Measurements from ENCODE around the gene ALG10B. TPM values are rescaled to one million over a fixed set of nuclear protein-coding genes. Genes with fewer than 3 reads are reported as not detected.
"Not testable (repeated sequence)": the region's sequence is repeated elsewhere in the genome, so short reads cannot be mapped to it uniquely, and the experiment has no call there.

The ALG10B gene
- total RNA-seq, 1 experiment from 2014 or later = 3.3 TPM

DNA sequence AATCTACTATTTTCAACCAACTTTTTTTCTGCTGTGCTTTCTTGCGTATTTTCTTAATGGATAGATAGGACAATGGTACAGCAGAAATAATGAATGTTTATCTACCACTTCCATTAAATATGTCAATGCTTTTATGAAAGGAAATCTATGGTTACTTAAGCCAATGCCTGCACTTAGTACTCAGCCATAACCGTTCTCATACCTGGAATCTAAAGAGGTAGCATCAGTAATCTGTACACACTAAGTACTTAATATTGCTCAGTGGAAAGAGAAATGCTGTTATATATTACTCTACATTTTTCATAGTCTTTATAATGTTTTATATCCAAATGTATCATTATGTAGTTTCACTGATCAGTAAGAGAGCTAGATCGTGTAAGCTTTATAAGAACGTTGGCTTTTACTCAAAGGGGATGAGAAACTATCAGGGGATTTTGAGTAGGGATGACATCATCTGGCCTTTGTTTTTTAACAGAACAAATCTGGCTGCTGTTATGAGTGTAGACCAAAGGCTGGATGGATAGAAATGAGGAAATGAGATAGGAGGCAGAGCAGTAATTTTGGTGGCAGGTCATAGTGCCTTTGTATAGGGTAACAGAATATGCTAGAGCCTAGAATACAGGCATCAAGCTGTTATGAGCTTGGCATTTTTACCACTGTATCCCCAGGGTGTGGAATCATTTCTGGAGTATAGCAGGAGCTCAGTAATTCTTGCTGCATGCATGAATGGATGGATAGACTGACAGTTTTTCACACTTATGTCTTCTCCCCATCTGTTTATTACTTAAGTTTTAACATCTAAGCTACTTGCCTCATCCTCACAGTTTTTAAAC, 34.0 kb downstream of the ALG10B start:
- Mint-ChIP-seq H3K4me3 (no peak overlapping the region), H3K36me3 (peaks cover 30% of the 10 kb centered on the region), H3K4me1 (peaks cover 13% of the 10 kb centered on the region), H3K27ac (no peak overlapping the region), H3K9me3 (peaks cover 48% of the 10 kb centered on the region), H3K27me3 (ENCODE audit: low read depth) (no peaks in the 10 kb centered on the region; the same call in 1 of the 2 replicates)
- DNase-seq (ENCODE audit: low spot score) (no peak), ATAC-seq (no peak)
- ChIA-PET CTCF (no interaction called here), POLR2A (no interaction called here)
- no peak for TF ChIP-seq NR1H2 (CRISPR knock-in tag; IDR thresholded peaks at IDR 0.05)
- no peak for TF ChIP-seq ZNF423 (CRISPR knock-in tag; IDR thresholded peaks at IDR 0.05)
- TF ChIP-seq ZNF671 (CRISPR knock-in tag; IDR thresholded peaks at IDR 0.05) = no peak
- TF ChIP-seq, protein P1, sequence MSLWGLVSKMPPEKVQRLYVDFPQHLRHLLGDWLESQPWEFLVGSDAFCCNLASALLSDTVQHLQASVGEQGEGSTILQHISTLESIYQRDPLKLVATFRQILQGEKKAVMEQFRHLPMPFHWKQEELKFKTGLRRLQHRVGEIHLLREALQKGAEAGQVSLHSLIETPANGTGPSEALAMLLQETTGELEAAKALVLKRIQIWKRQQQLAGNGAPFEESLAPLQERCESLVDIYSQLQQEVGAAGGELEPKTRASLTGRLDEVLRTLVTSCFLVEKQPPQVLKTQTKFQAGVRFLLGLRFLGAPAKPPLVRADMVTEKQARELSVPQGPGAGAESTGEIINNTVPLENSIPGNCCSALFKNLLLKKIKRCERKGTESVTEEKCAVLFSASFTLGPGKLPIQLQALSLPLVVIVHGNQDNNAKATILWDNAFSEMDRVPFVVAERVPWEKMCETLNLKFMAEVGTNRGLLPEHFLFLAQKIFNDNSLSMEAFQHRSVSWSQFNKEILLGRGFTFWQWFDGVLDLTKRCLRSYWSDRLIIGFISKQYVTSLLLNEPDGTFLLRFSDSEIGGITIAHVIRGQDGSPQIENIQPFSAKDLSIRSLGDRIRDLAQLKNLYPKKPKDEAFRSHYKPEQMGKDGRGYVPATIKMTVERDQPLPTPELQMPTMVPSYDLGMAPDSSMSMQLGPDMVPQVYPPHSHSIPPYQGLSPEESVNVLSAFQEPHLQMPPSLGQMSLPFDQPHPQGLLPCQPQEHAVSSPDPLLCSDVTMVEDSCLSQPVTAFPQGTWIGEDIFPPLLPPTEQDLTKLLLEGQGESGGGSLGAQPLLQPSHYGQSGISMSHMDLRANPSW (CRISPR knock-in tag; conservative IDR thresholded peaks at IDR 0.05; ENCODE audit: low read depth) = no peak
- TF ChIP-seq JUN (CRISPR knock-in tag; IDR thresholded peaks at IDR 0.05) = no peak
- TF ChIP-seq TEAD1 (CRISPR knock-in tag; IDR thresholded peaks at IDR 0.05) = no peak
- TF ChIP-seq NR2C2 (CRISPR knock-in tag; IDR thresholded peaks at IDR 0.05) = no peak
- TF ChIP-seq NFYB (CRISPR knock-in tag; conservative IDR thresholded peaks at IDR 0.05; ENCODE audit: low read depth) = no peak
- no peak for TF ChIP-seq CTCF (IDR thresholded peaks at IDR 0.05)
- no peak for TF ChIP-seq ZNF138 (CRISPR knock-in tag; conservative IDR thresholded peaks at IDR 0.05)
- no peak for TF ChIP-seq ZNF317 (CRISPR knock-in tag; IDR thresholded peaks at IDR 0.05; ENCODE audit: borderline replicate concordance, low read depth)
- TF ChIP-seq ZNF416 (CRISPR knock-in tag; IDR thresholded peaks at IDR 0.05) = no peak
- TF ChIP-seq ELF4 (CRISPR knock-in tag; IDR thresholded peaks at IDR 0.05; ENCODE audit: low read depth) = no peak
- TF ChIP-seq PRRX2 (CRISPR knock-in tag; IDR thresholded peaks at IDR 0.05) = no peak
- TF ChIP-seq ZNF263 (CRISPR knock-in tag; IDR thresholded peaks at IDR 0.05; ENCODE audit: low read depth) = no peak

DNA sequence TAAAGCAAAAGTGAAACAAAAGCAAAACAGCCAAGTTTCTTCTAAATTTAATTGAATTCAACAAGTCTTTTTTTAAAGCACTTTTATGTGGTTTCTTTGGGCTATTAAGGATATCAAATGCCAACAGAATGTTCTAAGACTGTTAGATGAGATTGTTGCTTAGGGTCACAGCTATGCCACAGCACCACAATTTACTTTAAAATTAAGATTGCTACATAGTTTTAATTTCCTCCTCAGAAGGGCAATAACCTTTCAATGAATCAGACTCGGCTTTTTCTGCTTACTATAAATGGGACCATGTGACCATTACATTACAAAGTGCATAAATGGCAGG, 34.6 kb downstream of the ALG10B start:
- H3K4me1 Mint-ChIP-seq; H3K27ac Mint-ChIP-seq; H3K27me3 Mint-ChIP-seq (ENCODE audit: low read depth); POLR2A ChIA-PET; ATAC-seq; DNase-seq (ENCODE audit: low spot score); CTCF ChIA-PET; H3K4me3 Mint-ChIP-seq: not testable (repeated sequence)
- peaks cover 28% of the 10 kb centered on the region for H3K36me3 Mint-ChIP-seq
- peaks cover 42% of the 10 kb centered on the region for H3K9me3 Mint-ChIP-seq

DNA sequence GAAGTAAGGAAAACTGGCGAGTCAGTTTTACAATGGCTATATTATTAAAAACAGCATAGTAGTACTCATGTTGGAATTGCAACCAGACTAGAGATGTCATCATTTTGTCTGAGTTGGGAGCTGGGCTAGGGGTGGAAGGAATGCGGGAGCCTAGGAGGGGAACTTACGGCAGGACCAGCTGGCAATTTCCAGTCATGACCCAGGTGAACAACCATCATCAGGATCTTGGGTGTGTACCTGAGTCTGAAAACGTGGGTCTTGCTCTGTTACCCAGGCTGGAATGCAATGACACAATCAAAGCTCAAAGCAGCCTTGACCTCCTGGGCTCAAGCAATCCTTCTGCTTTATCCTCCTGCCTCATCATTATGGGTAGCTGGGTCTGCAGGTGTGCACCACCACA, 50.9 kb downstream of the ALG10B start:
- Mint-ChIP-seq H3K27ac (no peak overlapping the region), H3K36me3 (no peaks in the 10 kb centered on the region; the same call in none of the 2 replicates), H3K4me1 (peaks cover 3% of the 10 kb centered on the region), H3K9me3 (peaks cover 12% of the 10 kb centered on the region), H3K27me3 (ENCODE audit: low read depth) (no peaks in the 10 kb centered on the region), H3K4me3 (no peak overlapping the region)
- DNase-seq (ENCODE audit: low spot score) (no peak), ATAC-seq (no peak)
- POLR2A ChIA-PET = no interaction called here
- CTCF ChIA-PET = no interaction called here
- TF ChIP-seq TEAD4 (CRISPR knock-in tag; IDR thresholded peaks at IDR 0.05) (no peak), NR1H2 (CRISPR knock-in tag; IDR thresholded peaks at IDR 0.05) (no peak), E2F5 (CRISPR knock-in tag; IDR thresholded peaks at IDR 0.05) (no peak), CDX4 (CRISPR knock-in tag; IDR thresholded peaks at IDR 0.05; ENCODE audit: borderline replicate concordance) (no peak), ETV6 (CRISPR knock-in tag; IDR thresholded peaks at IDR 0.05) (no peak), GTF2I (CRISPR knock-in tag; conservative IDR thresholded peaks at IDR 0.05) (no peak), ATF2 (CRISPR knock-in tag; IDR thresholded peaks at IDR 0.05; ENCODE audit: borderline replicate concordance, low read depth) (no peak), ZNF416 (CRISPR knock-in tag; IDR thresholded peaks at IDR 0.05) (no peak), KAT7 (CRISPR knock-in tag; IDR thresholded peaks at IDR 0.05; ENCODE audit: borderline replicate concordance) (no peak)
- TF ChIP-seq, protein P2, sequence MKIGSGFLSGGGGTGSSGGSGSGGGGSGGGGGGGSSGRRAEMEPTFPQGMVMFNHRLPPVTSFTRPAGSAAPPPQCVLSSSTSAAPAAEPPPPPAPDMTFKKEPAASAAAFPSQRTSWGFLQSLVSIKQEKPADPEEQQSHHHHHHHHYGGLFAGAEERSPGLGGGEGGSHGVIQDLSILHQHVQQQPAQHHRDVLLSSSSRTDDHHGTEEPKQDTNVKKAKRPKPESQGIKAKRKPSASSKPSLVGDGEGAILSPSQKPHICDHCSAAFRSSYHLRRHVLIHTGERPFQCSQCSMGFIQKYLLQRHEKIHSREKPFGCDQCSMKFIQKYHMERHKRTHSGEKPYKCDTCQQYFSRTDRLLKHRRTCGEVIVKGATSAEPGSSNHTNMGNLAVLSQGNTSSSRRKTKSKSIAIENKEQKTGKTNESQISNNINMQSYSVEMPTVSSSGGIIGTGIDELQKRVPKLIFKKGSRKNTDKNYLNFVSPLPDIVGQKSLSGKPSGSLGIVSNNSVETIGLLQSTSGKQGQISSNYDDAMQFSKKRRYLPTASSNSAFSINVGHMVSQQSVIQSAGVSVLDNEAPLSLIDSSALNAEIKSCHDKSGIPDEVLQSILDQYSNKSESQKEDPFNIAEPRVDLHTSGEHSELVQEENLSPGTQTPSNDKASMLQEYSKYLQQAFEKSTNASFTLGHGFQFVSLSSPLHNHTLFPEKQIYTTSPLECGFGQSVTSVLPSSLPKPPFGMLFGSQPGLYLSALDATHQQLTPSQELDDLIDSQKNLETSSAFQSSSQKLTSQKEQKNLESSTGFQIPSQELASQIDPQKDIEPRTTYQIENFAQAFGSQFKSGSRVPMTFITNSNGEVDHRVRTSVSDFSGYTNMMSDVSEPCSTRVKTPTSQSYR (CRISPR knock-in tag; IDR thresholded peaks at IDR 0.05) = no peak
